ENCODE results near the gene CDH18.
"Not testable (repeated sequence)": the region's sequence is repeated elsewhere in the genome, so short reads cannot be mapped to it uniquely, and the experiment has no call there.

Gene CDH18

DNA sequence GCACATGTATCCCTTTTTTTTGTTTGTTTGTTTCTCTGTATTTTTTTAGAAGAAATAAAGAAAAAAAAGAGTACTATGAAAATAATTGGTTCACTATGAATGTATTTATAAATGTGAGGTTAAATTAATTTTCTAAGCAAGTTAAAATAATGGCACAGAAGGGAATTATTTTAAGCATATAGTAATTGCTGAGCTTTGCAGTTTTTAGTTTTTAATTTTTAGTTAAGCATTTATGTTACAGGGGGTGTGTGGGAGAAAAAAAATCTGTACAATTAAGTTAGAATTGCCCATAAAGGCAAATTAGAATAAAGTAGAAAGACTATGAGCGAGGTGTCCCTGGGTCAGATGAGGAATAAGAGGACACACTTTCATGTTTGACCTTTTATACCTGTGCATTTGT is 152.6 kb downstream of the CDH18 start:
- Histone ChIP-seq H3K9me2 (ENCODE audit: low read depth, low read length) (no peaks in the 10 kb centered on the region), H3F3A (ENCODE audit: insufficient read depth, low read length) (no peaks in the 10 kb centered on the region), H2AFZ (ENCODE audit: low read length) (no peak overlapping the region), H4K20me1 (ENCODE audit: insufficient read depth, low read length) (no peaks in the 10 kb centered on the region), H3K36me3 (ENCODE audit: insufficient read depth, low read length) (no peaks in the 10 kb centered on the region), H3K27me3 (ENCODE audit: insufficient read depth, low read length) (no peaks in the 10 kb centered on the region), H3K4me3 (ENCODE audit: low read depth, low read length, poor library complexity, severe bottlenecking) (no peak overlapping the region), H3K9me3 (ENCODE audit: low read length) (no peaks in the 10 kb centered on the region), H3K4me1 (ENCODE audit: insufficient read depth, low read length, severe bottlenecking) (no peaks in the 10 kb centered on the region), H3K79me2 (ENCODE audit: insufficient read depth, low read length) (no peaks in the 10 kb centered on the region), H3K9ac (ENCODE audit: low read length) (no peak overlapping the region), H3K27ac (ENCODE audit: low read depth, low read length, poor library complexity, severe bottlenecking) (no peak overlapping the region), H3K4me2 (ENCODE audit: low read length) (no peak overlapping the region)
- no peak for TF ChIP-seq EZH2 (IDR thresholded peaks at IDR 0.05; ENCODE audit: borderline replicate concordance, low read length)
- TF ChIP-seq, protein P1, sequence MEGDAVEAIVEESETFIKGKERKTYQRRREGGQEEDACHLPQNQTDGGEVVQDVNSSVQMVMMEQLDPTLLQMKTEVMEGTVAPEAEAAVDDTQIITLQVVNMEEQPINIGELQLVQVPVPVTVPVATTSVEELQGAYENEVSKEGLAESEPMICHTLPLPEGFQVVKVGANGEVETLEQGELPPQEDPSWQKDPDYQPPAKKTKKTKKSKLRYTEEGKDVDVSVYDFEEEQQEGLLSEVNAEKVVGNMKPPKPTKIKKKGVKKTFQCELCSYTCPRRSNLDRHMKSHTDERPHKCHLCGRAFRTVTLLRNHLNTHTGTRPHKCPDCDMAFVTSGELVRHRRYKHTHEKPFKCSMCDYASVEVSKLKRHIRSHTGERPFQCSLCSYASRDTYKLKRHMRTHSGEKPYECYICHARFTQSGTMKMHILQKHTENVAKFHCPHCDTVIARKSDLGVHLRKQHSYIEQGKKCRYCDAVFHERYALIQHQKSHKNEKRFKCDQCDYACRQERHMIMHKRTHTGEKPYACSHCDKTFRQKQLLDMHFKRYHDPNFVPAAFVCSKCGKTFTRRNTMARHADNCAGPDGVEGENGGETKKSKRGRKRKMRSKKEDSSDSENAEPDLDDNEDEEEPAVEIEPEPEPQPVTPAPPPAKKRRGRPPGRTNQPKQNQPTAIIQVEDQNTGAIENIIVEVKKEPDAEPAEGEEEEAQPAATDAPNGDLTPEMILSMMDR (IDR thresholded peaks at IDR 0.05; ENCODE audit: low read length), result no peak

GRCh38 chr5:19812720-19813119 is 175.3 kb downstream of the CDH18 start:
- H3K9me2 ChIP-seq (ENCODE audit: low read depth, low read length); H3K9me3 ChIP-seq (ENCODE audit: low read length); H2AFZ ChIP-seq (ENCODE audit: low read length): not testable (repeated sequence)

GRCh38 chr5:19806756-19807155 is 181.2 kb downstream of the CDH18 start:
- no peak overlapping the region for H3K4me2 ChIP-seq (ENCODE audit: low read length)
- H3K27me3 ChIP-seq (ENCODE audit: insufficient read depth, low read length), result no peaks in the 10 kb centered on the region
- no peak overlapping the region for H3K27ac ChIP-seq (ENCODE audit: low read depth, low read length, poor library complexity, severe bottlenecking)
- H3K36me3 ChIP-seq (ENCODE audit: insufficient read depth, low read length), result no peaks in the 10 kb centered on the region
- H3K9me3 ChIP-seq (ENCODE audit: low read length), result no peaks in the 10 kb centered on the region
- no peaks in the 10 kb centered on the region for H3F3A ChIP-seq (ENCODE audit: insufficient read depth, low read length)
- no peaks in the 10 kb centered on the region for H3K79me2 ChIP-seq (ENCODE audit: insufficient read depth, low read length)
- H2AFZ ChIP-seq (ENCODE audit: low read length), result no peak overlapping the region
- no peak overlapping the region for H3K9ac ChIP-seq (ENCODE audit: low read length)
- TF ChIP-seq, protein P1 (IDR thresholded peaks at IDR 0.05; ENCODE audit: low read length), result no peak
- no peak for TF ChIP-seq EZH2 (IDR thresholded peaks at IDR 0.05; ENCODE audit: borderline replicate concordance, low read length)
- no peak overlapping the region for H3K4me3 ChIP-seq (ENCODE audit: low read depth, low read length, poor library complexity, severe bottlenecking)
- no peaks in the 10 kb centered on the region for H3K9me2 ChIP-seq (ENCODE audit: low read depth, low read length)
- no peaks in the 10 kb centered on the region for H3K4me1 ChIP-seq (ENCODE audit: insufficient read depth, low read length, severe bottlenecking)
- H4K20me1 ChIP-seq (ENCODE audit: insufficient read depth, low read length), result no peaks in the 10 kb centered on the region

More at GRCh38 chr5:19812720-19813119, 175.3 kb downstream of the CDH18 start:
- not testable (repeated sequence) for H4K20me1 ChIP-seq (ENCODE audit: insufficient read depth, low read length); H3F3A ChIP-seq (ENCODE audit: insufficient read depth, low read length); H3K79me2 ChIP-seq (ENCODE audit: insufficient read depth, low read length); H3K27ac ChIP-seq (ENCODE audit: low read depth, low read length, poor library complexity, severe bottlenecking); H3K36me3 ChIP-seq (ENCODE audit: insufficient read depth, low read length); H3K27me3 ChIP-seq (ENCODE audit: insufficient read depth, low read length); H3K4me2 ChIP-seq (ENCODE audit: low read length); H3K4me1 ChIP-seq (ENCODE audit: insufficient read depth, low read length, severe bottlenecking); H3K4me3 ChIP-seq (ENCODE audit: low read depth, low read length, poor library complexity, severe bottlenecking); H3K9ac ChIP-seq (ENCODE audit: low read length)

GRCh38 chr5:19802686-19803085 is 185.3 kb downstream of the CDH18 start:
- Histone ChIP-seq H3K4me1 (ENCODE audit: insufficient read depth, low read length, severe bottlenecking) (no peaks in the 10 kb centered on the region), H2AFZ (ENCODE audit: low read length) (no peak overlapping the region), H3K79me2 (ENCODE audit: insufficient read depth, low read length) (no peaks in the 10 kb centered on the region), H3K4me3 (ENCODE audit: low read depth, low read length, poor library complexity, severe bottlenecking) (no peak overlapping the region), H3K36me3 (ENCODE audit: insufficient read depth, low read length) (no peaks in the 10 kb centered on the region), H3K27me3 (ENCODE audit: insufficient read depth, low read length) (no peaks in the 10 kb centered on the region), H3K9ac (ENCODE audit: low read length) (no peak overlapping the region), H3K4me2 (ENCODE audit: low read length) (no peak overlapping the region), H3K9me2 (ENCODE audit: low read depth, low read length) (no peaks in the 10 kb centered on the region), H3K9me3 (ENCODE audit: low read length) (no peaks in the 10 kb centered on the region), H3K27ac (ENCODE audit: low read depth, low read length, poor library complexity, severe bottlenecking) (no peak overlapping the region), H3F3A (ENCODE audit: insufficient read depth, low read length) (no peaks in the 10 kb centered on the region), H4K20me1 (ENCODE audit: insufficient read depth, low read length) (no peaks in the 10 kb centered on the region)
- TF ChIP-seq EZH2 (IDR thresholded peaks at IDR 0.05; ENCODE audit: borderline replicate concordance, low read length), result no peak
- TF ChIP-seq, protein P1 (IDR thresholded peaks at IDR 0.05; ENCODE audit: low read length), result no peak

Data from OCI-LY1 (cell line).